M059J (cell line): ENCODE results near the gene DGKD. TPM values are rescaled to one million over a fixed set of nuclear protein-coding genes. Genes with fewer than 3 reads are reported as not detected.

ENCODE experiments used
- DNase-seq: peaks from one replicate; pipeline ENCODE4 v3.0.0-alpha.2; 2012; ENCODE audit warnings: low read depth
- total RNA-seq: library from RNA; depleted of rRNA; stranded (reverse); fragments of >200 nt; shearing (Covaris generic); gene quantifications from 2 replicates; pipeline ENCODE4 v1.2.3, GENCODE V29; 2014; rRNA removed

Gene DGKD
- total RNA-seq, 1 experiment from 2014 or later = 16.5 TPM

GRCh38 chr2:233498126-233498525, 143.8 kb downstream of the DGKD start:
- DNase-seq = no peak

DNA sequence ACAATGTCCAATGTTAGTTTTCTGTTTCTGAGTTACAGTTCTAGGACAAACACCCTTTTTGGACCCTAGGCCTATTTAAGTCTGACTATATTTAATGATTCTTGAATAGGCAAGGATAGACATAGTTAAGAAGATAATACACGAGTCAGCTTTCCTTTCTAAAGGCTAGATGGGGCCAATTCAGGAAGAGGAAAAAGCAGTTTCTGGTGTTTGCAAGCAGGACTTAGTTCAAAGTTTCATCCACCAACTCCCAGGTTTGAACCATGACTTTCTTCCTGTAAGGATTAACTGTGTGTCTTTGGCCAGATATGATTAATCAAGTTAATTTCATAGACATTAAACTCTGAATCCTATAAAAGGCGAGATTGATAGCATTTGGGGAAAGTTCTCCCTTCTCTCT, 145.6 kb downstream of the DGKD start:
- no peak for DNase-seq

DNA sequence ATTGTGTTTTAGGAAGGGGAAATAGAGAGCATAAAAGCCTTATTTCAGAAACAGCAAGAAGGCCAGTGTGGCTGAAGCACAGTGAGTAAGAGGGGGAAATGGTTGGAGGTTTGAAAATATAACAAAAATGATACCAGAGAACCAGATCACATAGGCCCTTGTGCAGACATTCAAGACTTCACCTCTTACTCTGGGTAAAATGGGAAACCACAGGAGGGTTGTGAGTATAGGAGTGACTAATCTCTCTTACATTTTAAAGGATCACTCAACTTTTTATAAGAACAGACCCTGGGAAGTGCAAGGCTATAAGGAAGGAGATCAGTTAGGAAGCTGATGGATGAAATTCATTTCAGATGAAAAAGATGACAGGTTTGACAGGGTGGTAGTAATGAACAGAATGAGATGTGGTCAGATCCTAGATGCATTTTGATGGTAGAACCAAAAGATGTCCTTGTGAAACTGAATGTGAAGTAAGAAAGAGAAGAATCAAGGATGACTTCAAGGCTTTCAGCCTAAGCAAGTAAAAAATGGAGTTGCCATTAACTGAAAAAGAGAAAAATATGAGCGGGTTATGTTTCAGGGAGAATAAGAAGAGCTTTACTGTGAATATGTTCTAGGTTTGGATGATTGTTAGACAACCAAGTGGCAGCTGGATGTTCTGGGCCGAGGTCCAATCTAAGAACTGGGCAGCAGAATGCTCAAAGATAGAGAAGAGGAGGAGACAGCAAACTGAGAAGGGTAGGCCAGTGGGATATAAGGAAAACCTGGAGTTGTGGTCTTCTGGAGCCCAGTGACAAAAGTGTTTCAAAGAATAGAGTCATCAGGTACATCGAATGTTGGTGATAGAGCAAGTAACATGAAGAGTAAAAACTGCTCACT, 147.1 kb downstream of the DGKD start:
- DNase-seq = peak; percentile 79

- no peak for DNase-seq
Measured at GRCh38 chr2:233503481-233503880, 149.2 kb downstream of the DGKD start.

GRCh38 chr2:233503947-233504637, 149.8 kb downstream of the DGKD start:
- no peak for DNase-seq

GRCh38 chr2:233513953-233514655, 159.8 kb downstream of the DGKD start:
- DNase-seq = peak; percentile 4

DNA sequence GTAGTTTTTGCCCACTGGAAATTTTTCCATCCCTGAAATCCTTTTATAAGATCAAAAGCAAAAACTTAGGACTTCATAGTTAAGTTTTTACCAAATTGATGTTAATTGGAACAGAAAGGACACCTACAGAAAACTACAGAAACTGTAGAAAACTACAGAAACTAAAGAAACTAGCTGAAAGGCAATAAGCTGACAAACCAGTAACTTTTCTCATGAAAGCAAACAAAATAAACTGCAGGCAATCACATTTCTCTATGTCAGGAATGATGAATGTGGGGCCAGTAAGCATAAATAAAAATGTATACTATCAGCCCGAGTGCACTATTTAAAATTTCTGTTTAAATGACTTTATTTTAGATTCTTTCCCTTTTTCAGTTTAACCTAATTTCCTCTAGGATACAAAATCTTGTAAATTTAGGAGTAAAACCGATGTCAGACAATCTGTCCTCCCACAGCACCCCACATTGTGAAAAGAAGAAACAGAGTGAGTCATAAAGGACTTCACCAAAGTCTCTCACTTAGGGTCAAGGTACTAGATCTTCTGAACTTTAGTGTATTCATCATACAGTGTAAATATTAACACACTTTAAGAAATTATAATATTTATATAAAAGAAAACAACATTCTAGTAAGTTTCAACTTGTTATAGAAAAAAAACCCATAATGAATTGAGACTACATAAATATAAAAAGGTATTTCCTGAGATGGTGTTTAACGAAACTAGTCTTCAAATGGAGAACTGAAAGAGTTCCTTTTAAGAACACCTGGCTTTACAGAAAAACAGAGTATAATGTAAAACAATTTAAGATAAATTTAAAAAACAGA, 165.7 kb downstream of the DGKD start:
- no peak for DNase-seq

Other genes starting within 250 kb of the DGKD start
- gene ATG16L1, start 102.8 kb upstream of the DGKD start, total RNA-seq = 20.1 and 32.5 TPM in 2 replicates
- not detected in 2 replicates for gene SAG, start 46.7 kb upstream of the DGKD start, total RNA-seq
- gene USP40, start 212.3 kb downstream of the DGKD start, total RNA-seq = 11.8 and 21.2 TPM in 2 replicates